Adrenal gland (tissue), 5 donors: ENCODE measurements around the gene PATE1.

ENCODE experiments used
- POLR2A ChIP-seq, 2 donors: fragments of 450-650 bp; IDR thresholded peaks; one replicate each; pipeline ENCODE4 v1.6.1; 2017; ENCODE audit warnings: antibody characterized with exemption in 2 of 2, mild to moderate bottlenecking in 2 of 2, moderate library complexity in 1 of 2
- TF ChIP-seq, protein P1 (sequence below), 6 experiments: fragments of 450-650 bp in 4 of 6; fragments of 200-600 bp in 2 of 6; sonication (generic) in 1 of 6; IDR thresholded peaks; 1 replicate in 5 of 6; 2 replicates in 1 of 6; pipeline versions ENCODE4 v1.5.1 to v1.8.0; 2016 to 2021; ENCODE audit warnings: antibody characterized with exemption in 6 of 6, mild to moderate bottlenecking in 2 of 6, moderate library complexity in 1 of 6
- donor health status: DM: no; HTN: no; CAD: no.

DNA sequence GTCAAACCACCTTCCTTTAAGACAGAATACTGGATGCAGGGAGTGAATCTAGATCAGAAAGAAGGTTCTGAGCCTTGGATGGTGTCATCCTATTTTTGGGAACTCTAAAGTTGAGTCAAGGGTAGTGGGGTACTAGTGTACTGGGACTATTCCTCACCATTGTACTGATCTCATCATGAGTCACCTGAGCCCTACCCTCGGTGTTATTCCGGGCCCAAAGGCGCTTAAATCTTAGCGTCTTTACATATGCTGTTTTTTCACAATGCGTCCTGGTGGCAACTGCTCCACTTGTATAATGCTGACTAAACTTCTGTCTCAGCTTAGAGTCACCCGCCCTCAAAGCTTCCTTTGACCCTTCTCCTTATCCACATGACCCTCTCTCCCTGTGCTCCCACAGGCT lies 25.3 kb upstream of the PATE1 start:
- TF ChIP-seq, protein P1, sequence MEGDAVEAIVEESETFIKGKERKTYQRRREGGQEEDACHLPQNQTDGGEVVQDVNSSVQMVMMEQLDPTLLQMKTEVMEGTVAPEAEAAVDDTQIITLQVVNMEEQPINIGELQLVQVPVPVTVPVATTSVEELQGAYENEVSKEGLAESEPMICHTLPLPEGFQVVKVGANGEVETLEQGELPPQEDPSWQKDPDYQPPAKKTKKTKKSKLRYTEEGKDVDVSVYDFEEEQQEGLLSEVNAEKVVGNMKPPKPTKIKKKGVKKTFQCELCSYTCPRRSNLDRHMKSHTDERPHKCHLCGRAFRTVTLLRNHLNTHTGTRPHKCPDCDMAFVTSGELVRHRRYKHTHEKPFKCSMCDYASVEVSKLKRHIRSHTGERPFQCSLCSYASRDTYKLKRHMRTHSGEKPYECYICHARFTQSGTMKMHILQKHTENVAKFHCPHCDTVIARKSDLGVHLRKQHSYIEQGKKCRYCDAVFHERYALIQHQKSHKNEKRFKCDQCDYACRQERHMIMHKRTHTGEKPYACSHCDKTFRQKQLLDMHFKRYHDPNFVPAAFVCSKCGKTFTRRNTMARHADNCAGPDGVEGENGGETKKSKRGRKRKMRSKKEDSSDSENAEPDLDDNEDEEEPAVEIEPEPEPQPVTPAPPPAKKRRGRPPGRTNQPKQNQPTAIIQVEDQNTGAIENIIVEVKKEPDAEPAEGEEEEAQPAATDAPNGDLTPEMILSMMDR (IDR thresholded peaks at IDR 0.05): no peak
- TF ChIP-seq POLR2A (IDR thresholded peaks at IDR 0.05): no peak
